Chondrocyte (in vitro differentiated cells): ENCODE data around the gene ERG28. TPM values are rescaled to one million over a fixed set of nuclear protein-coding genes. Genes with fewer than 3 reads are reported as not detected.

Experiments used
- DNase-seq: peaks from one replicate; pipeline ENCODE4 v3.0.0; 2021; ENCODE audit warnings: mixed read lengths, low spot score
- H3K27ac Mint-ChIP-seq: one replicate; pipeline ENCODE4 v1.8.0; 2021; ENCODE audit warnings: mild to moderate bottlenecking, moderate library complexity, mixed read lengths; ENCODE audit not compliant: unreplicated experiment
- H3K27me3 Mint-ChIP-seq: 2 replicates; pipeline ENCODE4 v1.8.0; 2021; ENCODE audit warnings: low read depth, mixed read lengths
- H3K36me3 Mint-ChIP-seq: 2 replicates; pipeline ENCODE4 v1.8.0; 2021; ENCODE audit warnings: low read depth, mixed read lengths
- H3K4me1 Mint-ChIP-seq: 2 replicates; pipeline ENCODE4 v1.8.0; 2021; ENCODE audit warnings: low read depth, mild to moderate bottlenecking, mixed read lengths
- H3K4me3 Mint-ChIP-seq: one replicate; pipeline ENCODE4 v1.8.0; 2021; ENCODE audit warnings: mild to moderate bottlenecking, moderate library complexity, mixed read lengths; ENCODE audit not compliant: unreplicated experiment
- H3K9me3 Mint-ChIP-seq: 2 replicates; pipeline ENCODE4 v1.8.0; 2021; ENCODE audit warnings: low read depth, mixed read lengths
- total RNA-seq: library from RNA; stranded (reverse); gene quantifications from 3 replicates; pipeline ENCODE4 v1.2.1, GENCODE V29; 2021
- TF ChIP-seq, protein P1 (sequence below): fragments of 200-600 bp; sonication (generic); IDR thresholded peaks from 2 replicates; pipeline ENCODE4 v1.5.0; 2021; ENCODE audit warnings: antibody characterized with exemption, mild to moderate bottlenecking, moderate library complexity

Gene ERG28
- total RNA-seq, 1 donor from 2014 or later: 16.7 TPM

DNA sequence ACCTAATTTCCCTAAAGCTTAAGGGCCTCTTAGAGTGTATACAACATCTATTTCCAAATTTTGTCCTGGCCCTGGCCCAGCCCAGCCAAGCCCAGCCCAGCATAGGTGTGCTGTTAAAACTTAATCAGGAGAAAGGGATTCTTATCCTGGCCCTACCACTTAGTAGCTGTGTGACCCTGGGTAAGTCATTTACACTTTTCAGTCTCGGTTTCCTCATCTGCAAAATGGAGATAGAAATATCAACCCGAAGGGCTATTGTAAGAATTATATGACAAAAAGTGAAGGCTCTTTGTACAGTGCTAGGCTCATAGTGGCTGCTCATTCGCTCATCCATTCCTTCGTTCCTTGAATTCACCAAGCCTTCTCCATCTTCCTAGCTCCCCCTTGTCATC lies 442 bp downstream of the ERG28 start:
- peak overlapping the region; percentile 100 for H3K4me3 Mint-ChIP-seq
- H3K4me1 Mint-ChIP-seq: peaks cover 27% of the 10 kb centered on the region
- no peaks in the 10 kb centered on the region for H3K9me3 Mint-ChIP-seq
- peaks cover 3% of the 10 kb centered on the region for H3K36me3 Mint-ChIP-seq
- no peaks in the 10 kb centered on the region for H3K27me3 Mint-ChIP-seq
- TF ChIP-seq, protein P1, sequence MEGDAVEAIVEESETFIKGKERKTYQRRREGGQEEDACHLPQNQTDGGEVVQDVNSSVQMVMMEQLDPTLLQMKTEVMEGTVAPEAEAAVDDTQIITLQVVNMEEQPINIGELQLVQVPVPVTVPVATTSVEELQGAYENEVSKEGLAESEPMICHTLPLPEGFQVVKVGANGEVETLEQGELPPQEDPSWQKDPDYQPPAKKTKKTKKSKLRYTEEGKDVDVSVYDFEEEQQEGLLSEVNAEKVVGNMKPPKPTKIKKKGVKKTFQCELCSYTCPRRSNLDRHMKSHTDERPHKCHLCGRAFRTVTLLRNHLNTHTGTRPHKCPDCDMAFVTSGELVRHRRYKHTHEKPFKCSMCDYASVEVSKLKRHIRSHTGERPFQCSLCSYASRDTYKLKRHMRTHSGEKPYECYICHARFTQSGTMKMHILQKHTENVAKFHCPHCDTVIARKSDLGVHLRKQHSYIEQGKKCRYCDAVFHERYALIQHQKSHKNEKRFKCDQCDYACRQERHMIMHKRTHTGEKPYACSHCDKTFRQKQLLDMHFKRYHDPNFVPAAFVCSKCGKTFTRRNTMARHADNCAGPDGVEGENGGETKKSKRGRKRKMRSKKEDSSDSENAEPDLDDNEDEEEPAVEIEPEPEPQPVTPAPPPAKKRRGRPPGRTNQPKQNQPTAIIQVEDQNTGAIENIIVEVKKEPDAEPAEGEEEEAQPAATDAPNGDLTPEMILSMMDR: no peak
- peak overlapping the region; percentile 87 for H3K27ac Mint-ChIP-seq
- no peak for DNase-seq

DNA sequence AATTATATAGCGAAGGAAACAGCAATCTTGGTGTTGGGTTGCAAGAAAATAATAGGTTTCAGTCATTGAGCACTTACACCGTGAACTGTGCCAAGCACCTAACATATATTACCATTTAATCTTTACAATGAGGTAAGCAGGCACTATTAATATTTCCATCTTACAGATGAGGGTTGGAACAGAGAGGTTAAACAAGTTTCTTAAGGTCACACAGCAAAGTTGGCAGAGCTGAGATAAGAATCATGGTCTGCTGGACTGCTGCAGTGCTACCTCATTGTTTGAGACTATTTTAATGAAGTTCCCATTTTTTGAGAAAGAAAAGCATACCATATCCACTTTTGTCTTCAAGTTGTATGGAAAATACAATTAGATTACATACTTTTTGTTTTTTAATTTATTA lies 1.7 kb downstream of the ERG28 start:
- TF ChIP-seq, protein P1: no peak
- no peaks in the 10 kb centered on the region for H3K27me3 Mint-ChIP-seq
- H3K9me3 Mint-ChIP-seq: no peaks in the 10 kb centered on the region
- DNase-seq: no peak
- H3K4me1 Mint-ChIP-seq: peaks cover 28% of the 10 kb centered on the region
- no peak overlapping the region for H3K27ac Mint-ChIP-seq
- no peak overlapping the region for H3K4me3 Mint-ChIP-seq
- no peaks in the 10 kb centered on the region for H3K36me3 Mint-ChIP-seq

DNA sequence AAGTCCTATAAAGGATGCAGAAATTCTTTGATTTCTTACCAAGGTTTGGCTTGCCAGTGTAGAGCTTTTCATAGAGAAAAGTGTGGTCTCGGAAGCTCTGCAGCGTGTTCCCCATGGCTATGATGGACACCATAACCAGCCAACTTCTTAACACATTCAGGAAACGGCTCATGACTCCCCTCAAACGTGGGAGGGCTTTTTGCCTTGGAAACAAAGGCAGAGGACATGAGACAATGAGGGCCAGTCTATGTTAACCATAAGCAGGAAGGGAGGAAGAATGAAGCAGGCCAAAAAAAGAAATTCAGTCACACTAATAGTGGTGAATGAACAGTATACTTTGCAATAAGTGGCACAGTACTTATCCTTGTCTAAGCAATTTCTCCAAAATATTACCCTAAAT lies 3.3 kb downstream of the ERG28 start:
- no peaks in the 10 kb centered on the region for H3K9me3 Mint-ChIP-seq
- H3K4me3 Mint-ChIP-seq: no peak overlapping the region
- H3K36me3 Mint-ChIP-seq: peaks cover 2% of the 10 kb centered on the region
- H3K27me3 Mint-ChIP-seq: no peaks in the 10 kb centered on the region
- peaks cover 23% of the 10 kb centered on the region for H3K4me1 Mint-ChIP-seq
- TF ChIP-seq, protein P1: no peak
- DNase-seq: no peak
- no peak overlapping the region for H3K27ac Mint-ChIP-seq

DNA sequence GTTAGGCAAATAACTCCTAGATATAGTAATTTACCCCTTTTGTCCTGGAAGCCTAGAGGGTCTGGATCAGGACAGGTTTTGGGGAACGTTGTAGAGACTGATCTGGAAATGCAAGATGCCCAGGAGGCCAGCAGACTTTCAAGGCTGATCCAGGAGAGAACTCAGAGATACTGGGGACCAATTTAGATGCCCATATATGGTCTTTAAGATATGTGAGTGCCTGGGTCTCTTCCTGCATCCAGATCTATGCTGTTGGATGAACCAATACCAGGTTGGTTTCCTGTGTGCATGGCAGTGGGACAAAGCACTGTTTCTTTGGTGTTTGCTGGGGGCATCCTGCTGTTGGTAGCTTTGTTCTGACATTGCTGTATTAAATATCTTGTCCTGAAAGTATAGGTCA lies 5.4 kb downstream of the ERG28 start:
- no peaks in the 10 kb centered on the region for H3K9me3 Mint-ChIP-seq
- H3K4me1 Mint-ChIP-seq: peaks cover 10% of the 10 kb centered on the region
- no peak for DNase-seq
- TF ChIP-seq, protein P1: no peak
- H3K36me3 Mint-ChIP-seq: peaks cover 14% of the 10 kb centered on the region
- no peak overlapping the region for H3K27ac Mint-ChIP-seq
- no peaks in the 10 kb centered on the region for H3K27me3 Mint-ChIP-seq
- no peak overlapping the region for H3K4me3 Mint-ChIP-seq

DNA sequence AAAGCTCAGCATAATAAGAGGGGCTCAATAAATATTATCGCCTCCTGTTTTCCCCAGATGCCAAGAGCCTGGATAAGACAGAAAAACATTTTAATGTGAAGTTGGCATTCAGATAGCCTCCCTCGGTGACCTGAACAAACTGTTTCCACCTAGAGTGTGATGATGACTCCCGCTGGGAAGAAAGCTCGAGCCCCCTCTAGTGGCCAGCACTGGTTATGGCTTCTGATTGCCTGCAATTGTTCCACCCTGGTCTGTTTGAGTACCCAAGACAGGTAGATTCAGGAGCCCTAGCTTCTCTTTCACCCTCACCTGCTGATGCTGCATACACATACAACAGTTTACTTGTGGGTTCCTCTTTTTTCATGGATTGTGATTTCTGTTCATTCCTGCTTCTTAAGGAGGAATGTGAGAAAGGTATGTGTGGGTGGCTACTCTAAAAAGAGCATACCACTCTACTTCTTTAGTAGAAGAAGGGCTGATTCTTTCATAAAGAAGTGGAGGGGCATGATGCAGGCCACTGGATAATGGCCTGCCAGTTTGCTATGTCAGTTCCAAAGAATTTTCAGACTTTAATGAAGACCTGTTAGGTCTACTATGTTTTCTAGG lies 6.4 kb downstream of the ERG28 start:
- H3K4me1 Mint-ChIP-seq: peaks cover 9% of the 10 kb centered on the region
- no peaks in the 10 kb centered on the region for H3K27me3 Mint-ChIP-seq
- peaks cover 19% of the 10 kb centered on the region for H3K36me3 Mint-ChIP-seq
- no peak for DNase-seq
- H3K4me3 Mint-ChIP-seq: no peak overlapping the region
- TF ChIP-seq, protein P1: peak; percentile 99
- no peak overlapping the region for H3K27ac Mint-ChIP-seq
- no peaks in the 10 kb centered on the region for H3K9me3 Mint-ChIP-seq
